HG03103 (cell line): ENCODE measurements around the gene CLDN5.

Experiments
- ATAC-seq: cut with Tn5 transposase; IDR thresholded peaks from one replicate; pipeline ENCODE4 v1.9.1; 2021; ENCODE audit warnings: low read depth; ENCODE audit not compliant: unreplicated experiment

CLDN5 gene

DNA sequence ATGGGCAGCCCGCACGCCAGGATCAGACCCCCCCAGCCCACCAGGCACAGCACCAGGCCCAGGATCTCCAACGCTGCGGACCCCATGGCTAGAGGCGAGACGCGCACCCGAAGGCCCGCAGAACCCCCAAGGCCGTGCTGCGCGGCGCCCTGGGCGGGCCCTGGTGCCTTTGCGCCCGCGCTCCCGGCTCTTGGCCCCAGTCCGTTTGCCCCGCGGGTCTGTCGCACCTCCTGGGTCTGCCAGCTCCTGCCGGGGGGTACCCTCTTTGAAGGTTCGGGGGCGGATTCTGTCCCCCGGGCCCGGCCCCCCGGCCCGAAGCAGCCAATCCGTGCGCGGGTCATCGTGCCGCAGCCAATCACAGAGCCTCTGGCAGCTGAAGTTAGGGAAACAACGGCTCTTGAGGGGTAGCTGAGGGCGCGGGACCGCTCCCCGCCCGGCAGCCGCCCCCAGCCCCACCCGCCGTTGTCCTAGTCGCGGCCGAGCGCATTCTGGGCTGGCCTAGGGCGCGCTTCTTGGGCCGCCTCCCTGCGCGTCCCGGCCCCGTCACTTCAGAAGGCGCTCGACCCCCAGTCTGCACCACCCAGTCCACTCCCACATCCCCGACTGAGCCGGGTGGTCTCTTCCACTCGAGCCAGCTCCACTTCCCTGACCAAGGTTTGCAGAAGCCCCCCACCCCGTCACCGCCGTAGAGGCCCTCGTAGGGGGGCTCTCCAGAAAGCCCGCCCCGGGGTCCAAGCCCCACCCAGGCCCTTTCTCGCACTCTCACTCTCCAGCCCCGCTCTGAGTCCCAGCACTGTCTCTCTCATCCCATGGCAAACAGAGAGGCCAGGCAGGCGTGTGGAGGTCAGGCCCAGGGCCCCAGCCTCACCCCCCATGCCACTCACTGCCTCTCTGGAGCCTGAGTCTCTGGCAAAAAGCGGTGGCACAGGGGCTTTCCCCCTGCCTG is at the start of gene CLDN5:
TSS of gene CLDN5 (minus strand) at position 241 of the 946 bp plus-strand sequence. CDS start at position 86, 155 bp downstream.
- no peak for ATAC-seq

DNA sequence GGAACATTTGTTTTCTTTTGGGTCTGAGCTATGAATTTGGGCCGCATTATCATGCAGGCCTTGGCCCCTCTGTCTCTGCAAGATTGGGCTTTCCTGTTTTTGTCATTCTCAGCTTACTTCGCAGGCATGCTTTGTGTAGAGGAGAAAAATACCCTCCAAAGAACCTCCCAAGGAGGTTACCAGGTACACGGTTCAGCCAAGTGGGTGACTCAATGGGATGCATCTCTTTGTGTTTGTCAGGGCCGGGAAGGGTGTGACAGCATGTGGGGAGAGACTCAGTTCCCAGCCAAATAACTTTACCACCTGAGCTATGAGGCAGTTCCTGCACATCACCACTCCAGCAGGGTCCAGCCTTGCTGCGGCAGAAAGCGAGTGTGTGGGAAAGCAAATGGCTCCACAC is 47.8 kb upstream of the CLDN5 start:
- ATAC-seq, result no peak

DNA sequence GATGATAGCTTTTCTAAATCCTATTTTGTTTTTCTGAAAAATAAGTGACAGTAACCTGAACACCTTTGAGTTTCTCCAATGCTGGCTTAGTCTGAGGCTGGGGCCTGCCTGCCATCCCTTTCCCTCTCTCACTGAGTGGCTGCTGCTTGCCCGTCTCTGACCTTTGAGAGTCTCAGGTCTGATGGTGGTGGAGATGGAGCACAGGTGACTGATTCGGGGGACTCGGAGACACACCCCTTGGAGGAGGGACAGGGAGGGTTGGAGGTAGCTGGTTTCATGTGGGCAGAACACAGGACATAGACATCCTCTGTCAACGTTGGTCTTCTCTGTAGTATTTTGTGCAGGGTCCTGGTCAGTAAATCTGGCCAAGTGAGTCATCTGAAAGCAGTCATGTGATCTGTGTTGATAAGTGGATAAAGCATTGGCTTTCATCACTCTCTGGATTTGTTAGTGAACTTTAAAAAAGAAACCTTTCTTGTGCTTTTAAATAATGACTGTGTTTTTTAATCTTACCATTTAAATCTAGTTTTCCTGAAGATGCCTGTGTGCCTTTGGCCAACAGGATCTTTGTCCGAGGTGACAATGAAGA is 47.1 kb upstream of the CLDN5 start:
- ATAC-seq, result no peak

DNA sequence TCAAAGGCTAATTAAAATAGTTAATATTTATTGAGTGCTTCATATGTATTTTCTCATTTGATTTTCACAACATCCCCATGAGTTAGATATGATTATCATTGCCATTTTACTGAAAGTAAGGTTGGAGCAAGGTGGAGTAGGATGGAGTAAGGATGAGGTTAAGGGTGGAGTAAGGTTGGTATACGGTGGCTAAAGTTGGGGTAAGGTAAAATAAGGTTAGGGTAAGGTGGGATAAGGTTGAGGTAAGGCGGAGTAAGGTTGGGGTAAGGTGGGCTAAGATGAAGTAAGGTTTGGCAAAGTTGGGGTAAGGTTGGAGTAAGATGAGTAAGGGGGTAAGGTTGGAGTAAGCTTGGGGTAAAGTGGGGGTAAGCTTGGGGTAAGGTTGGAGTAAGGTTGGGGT is 45.8 kb upstream of the CLDN5 start:
- ATAC-seq, result no peak

DNA sequence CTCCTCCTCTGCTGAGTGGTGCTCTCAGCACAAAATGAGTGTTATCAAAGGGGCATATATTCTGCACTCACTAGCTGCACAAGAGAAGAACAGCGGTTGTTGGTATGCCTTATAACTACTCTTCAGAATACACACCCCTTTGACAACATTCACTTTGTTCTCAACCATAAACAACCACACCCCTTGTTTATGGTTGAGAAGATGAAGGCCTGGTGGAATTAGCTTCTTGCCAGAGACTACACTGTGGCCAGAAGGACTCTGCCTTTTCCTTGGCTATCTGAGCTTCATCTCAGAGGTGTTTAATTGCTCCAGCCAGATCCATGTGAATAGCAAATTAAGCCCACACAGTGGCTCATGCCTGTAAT is 45.0 kb upstream of the CLDN5 start:
- no peak for ATAC-seq

GRCh38 chr22:19568337-19569275 is 44.4 kb upstream of the CLDN5 start:
- ATAC-seq, result no peak

- no peak for ATAC-seq
Measured at GRCh38 chr22:19567157-19568009, 43.2 kb upstream of the CLDN5 start.

DNA sequence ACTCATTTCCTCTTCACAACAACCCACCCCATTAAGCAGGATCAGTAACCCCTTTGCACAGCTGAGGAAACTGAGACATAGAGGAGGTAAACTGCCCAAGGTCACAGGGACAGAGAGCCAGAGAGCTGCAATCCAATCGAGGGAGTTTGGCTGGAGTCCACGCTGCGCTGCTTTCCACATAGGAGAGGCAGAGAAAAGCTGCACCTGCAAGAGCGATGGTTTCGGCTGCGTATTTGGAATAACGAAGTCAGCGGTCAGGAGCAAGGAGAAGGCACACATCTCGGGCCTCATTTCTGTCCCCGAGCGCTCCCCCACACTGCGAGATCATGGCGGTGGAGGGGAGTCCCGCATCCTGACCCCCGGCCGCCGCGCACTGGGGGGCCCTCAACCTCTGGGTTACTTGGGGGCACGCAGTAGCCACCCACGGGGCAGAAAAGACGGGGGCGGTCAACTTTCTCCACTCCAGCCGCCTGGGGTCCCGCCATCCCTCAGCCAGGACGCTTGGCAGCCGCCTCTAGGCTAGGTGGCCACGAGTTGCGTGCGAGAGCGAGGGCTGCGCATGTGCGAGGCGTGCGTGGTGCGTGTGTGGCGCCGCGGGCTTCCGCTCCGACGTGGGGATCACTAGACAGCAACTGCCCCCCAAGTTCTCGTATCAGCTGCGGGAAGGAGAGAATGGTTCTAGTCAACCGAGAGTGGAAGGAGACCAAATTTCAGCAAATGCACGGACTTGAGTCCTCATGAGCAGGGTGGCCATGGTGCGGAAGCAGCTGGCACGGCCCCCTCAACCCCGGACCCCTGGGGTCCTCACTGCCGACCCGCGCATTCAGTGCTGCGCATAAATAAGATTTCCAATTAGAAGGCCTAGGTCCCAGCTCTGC is 42.3 kb upstream of the CLDN5 start:
- no peak for ATAC-seq

- ATAC-seq, result no peak
Measured at GRCh38 chr22:19565382-19566278, 41.4 kb upstream of the CLDN5 start.

GRCh38 chr22:19559956-19560355 is 35.7 kb upstream of the CLDN5 start:
- no peak for ATAC-seq

GRCh38 chr22:19559324-19559811 is 35.2 kb upstream of the CLDN5 start:
- ATAC-seq, result no peak

GRCh38 chr22:19556963-19557545 is 32.8 kb upstream of the CLDN5 start:
- ATAC-seq, result no peak

DNA sequence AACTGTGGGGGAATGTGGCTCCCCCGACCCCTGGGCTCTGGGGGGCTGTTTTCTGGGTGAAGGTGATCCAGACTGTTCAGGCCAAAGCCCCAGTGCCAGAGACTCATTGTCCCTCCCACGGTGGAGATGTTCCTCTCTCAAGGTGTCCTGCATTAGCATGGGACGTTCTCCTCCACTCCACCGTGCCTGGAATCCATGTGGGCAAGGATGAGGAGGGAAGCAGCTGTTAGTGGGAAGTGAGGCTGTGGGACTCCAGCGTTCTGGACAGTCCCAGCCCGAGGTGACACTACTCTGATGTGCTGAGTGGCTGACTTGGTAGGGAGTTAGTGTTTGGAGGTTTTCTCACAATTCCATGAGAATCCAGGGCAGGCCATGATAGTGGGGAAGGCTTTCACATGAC is 31.4 kb upstream of the CLDN5 start:
- no peak for ATAC-seq

- ATAC-seq, result no peak
Measured at GRCh38 chr22:19554834-19555404, 30.7 kb upstream of the CLDN5 start.

- ATAC-seq, result no peak
Measured at GRCh38 chr22:19553201-19553600, 29.0 kb upstream of the CLDN5 start.

DNA sequence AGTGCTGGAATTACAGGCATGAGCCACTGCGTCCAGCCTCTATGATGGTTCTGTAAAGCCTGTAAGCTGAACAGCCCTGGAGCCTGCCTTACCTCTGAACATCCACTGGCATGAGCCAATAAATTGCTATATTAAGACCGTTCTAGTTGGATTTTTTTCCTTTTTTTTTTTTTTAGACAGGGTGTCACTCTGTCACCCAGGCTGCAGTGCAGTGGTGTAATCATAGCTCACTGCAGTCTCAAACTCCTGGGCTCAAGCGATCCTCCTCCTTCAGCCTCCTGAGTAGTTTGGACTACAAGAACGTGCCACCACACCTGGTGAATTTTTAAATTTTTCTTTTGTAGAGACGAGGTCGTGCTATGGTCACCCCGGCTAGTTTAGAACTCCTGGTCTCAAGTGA is 26.2 kb upstream of the CLDN5 start:
- no peak for ATAC-seq

- no peak for ATAC-seq
Measured at GRCh38 chr22:19549428-19549827, 25.2 kb upstream of the CLDN5 start.
